Endothelial cell (in vitro differentiated cells): Measurements from ENCODE around the gene YY1. TPM values are rescaled to one million over a fixed set of nuclear protein-coding genes. Genes with fewer than 3 reads are reported as not detected.

ENCODE experiments used
- DNase-seq: peaks from one replicate; pipeline ENCODE4 v3.0.0; 2021; ENCODE audit warnings: low spot score
- H3K27ac Mint-ChIP-seq: one replicate; pipeline ENCODE4 v1.8.0; 2021; ENCODE audit warnings: mixed read lengths, inconsistent platforms; ENCODE audit not compliant: unreplicated experiment
- H3K27me3 Mint-ChIP-seq: one replicate; pipeline ENCODE4 v1.8.0; 2021; ENCODE audit warnings: mild to moderate bottlenecking, moderate library complexity, mixed read lengths, inconsistent platforms; ENCODE audit not compliant: unreplicated experiment
- H3K36me3 Mint-ChIP-seq: one replicate; pipeline ENCODE4 v1.8.0; 2021; ENCODE audit warnings: mild to moderate bottlenecking, low read depth, mixed read lengths, inconsistent platforms; ENCODE audit not compliant: unreplicated experiment
- H3K4me1 Mint-ChIP-seq: one replicate; pipeline ENCODE4 v1.8.0; 2021; ENCODE audit warnings: mild to moderate bottlenecking, mixed read lengths, inconsistent platforms; ENCODE audit not compliant: unreplicated experiment
- H3K4me3 Mint-ChIP-seq: one replicate; pipeline ENCODE4 v1.8.0; 2021; ENCODE audit warnings: mild to moderate bottlenecking, mixed read lengths, inconsistent platforms; ENCODE audit not compliant: unreplicated experiment
- H3K9me3 Mint-ChIP-seq: one replicate; pipeline ENCODE4 v1.8.0; 2021; ENCODE audit warnings: mixed read lengths, inconsistent platforms; ENCODE audit not compliant: unreplicated experiment
- total RNA-seq: library from RNA; stranded (reverse); fragmentation: NEBNext Ultra II Directional; extraction: Animal tissue kit (Norgen Biotek cat#: 25700); gene quantifications from one replicate; pipeline ENCODE4 v1.2.1, GENCODE V29; 2021; ENCODE audit not compliant: unreplicated experiment
- TF ChIP-seq, protein P1 (sequence below): fragments of 200-600 bp; sonication (generic); IDR thresholded peaks from one replicate; pipeline ENCODE4 v1.5.0; 2021; ENCODE audit warnings: antibody characterized with exemption; ENCODE audit not compliant: unreplicated experiment

Gene YY1
- total RNA-seq, 1 donor from 2014 or later = 81.7 TPM

DNA sequence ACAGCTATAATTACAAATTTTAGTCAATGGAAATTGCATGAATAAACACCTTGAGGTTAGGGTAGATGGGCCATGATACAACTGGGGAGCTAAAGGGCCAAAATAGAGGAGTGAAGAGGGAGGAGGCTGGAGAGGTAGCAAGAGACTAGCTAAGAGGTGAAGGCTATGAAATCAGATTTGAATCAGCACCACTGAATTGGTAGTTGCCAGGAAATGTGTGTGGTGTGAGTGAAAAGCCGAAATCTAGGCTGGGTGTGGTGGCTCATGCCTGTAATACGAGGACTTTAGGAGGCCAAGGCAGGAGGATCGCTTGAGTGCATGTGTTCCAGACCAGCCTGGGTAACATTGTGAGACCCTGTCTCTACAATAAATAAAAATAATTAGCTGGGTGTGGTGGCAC is 22.7 kb downstream of the YY1 start:
- Mint-ChIP-seq H3K4me3 (no peak overlapping the region), H3K27ac (peak overlapping the region; percentile 73), H3K9me3 (no peaks in the 10 kb centered on the region), H3K4me1 (peaks cover 31% of the 10 kb centered on the region), H3K36me3 (peaks cover 6% of the 10 kb centered on the region), H3K27me3 (peaks cover 6% of the 10 kb centered on the region)
- no peak for DNase-seq
- TF ChIP-seq, protein P1, sequence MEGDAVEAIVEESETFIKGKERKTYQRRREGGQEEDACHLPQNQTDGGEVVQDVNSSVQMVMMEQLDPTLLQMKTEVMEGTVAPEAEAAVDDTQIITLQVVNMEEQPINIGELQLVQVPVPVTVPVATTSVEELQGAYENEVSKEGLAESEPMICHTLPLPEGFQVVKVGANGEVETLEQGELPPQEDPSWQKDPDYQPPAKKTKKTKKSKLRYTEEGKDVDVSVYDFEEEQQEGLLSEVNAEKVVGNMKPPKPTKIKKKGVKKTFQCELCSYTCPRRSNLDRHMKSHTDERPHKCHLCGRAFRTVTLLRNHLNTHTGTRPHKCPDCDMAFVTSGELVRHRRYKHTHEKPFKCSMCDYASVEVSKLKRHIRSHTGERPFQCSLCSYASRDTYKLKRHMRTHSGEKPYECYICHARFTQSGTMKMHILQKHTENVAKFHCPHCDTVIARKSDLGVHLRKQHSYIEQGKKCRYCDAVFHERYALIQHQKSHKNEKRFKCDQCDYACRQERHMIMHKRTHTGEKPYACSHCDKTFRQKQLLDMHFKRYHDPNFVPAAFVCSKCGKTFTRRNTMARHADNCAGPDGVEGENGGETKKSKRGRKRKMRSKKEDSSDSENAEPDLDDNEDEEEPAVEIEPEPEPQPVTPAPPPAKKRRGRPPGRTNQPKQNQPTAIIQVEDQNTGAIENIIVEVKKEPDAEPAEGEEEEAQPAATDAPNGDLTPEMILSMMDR = no peak

DNA sequence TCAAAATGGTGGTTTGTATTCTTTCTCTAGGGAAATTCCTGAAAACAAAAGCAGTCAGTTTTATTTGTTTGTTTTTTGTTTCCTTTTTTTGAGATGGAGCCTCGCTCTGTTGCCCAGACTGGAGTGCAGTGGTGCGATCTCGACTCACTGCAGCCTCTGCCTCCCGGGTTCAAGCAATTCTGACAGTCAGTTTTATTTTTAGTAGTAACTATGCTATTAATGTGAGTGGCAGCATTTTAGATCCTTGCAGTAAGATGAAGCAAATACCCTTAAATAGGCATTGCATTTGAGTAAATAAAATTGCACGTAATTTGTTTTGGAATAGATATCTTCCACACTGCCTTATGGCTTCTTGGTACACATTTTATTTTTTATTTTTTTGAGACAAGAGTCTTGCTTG is 23.6 kb downstream of the YY1 start:
- Mint-ChIP-seq H3K4me3 (peak overlapping the region; percentile 71), H3K27ac (peak overlapping the region; percentile 89), H3K4me1 (peaks cover 26% of the 10 kb centered on the region), H3K27me3 (peaks cover 6% of the 10 kb centered on the region), H3K9me3 (no peaks in the 10 kb centered on the region), H3K36me3 (peaks cover 6% of the 10 kb centered on the region)
- TF ChIP-seq, protein P1 = no peak
- DNase-seq = no peak

DNA sequence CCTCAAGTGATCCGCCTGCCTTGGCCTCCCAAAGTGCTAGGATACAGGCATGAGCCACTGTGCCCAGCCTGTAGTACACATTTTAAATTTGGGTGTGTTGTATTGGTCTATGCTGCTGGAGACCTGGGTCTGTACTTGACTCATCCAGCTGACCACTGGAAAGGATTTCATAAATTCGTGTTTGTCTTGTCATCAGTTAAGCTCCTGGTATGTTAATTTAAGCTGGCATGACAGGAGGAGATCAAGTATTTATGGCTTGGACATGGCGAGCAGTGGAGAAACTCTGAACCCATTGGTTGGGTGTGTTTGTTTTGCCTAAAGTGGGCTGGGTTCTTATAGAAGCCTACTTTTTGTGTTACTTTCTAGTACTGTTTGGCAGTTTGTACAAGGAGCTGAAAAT is 24.2 kb downstream of the YY1 start:
- Mint-ChIP-seq H3K4me1 (peaks cover 21% of the 10 kb centered on the region), H3K27ac (no peak overlapping the region), H3K4me3 (no peak overlapping the region), H3K36me3 (peaks cover 6% of the 10 kb centered on the region), H3K27me3 (peaks cover 6% of the 10 kb centered on the region), H3K9me3 (no peaks in the 10 kb centered on the region)
- TF ChIP-seq, protein P1 = no peak
- no peak for DNase-seq

DNA sequence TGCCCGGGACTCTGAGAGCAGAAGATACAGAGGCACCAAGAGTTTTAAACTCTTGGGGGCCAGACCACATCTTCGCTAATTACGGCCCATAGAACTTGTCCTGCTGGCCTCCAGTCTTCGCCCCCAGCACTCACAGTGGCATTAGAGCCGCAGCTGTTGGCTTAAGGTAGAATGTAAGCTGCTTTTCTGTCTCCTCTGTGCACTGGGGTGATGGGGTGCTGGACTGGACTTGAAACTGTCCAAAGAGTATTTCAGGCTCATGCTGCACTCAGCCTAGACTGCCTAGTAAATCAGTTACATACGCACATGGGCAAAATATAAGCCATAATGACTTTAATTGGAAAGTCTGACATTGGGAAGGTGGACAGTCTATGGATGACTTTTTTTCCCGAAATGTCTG is 29.0 kb downstream of the YY1 start:
- TF ChIP-seq, protein P1 = no peak
- DNase-seq = no peak
- Mint-ChIP-seq H3K4me1 (peaks cover 9% of the 10 kb centered on the region), H3K9me3 (no peaks in the 10 kb centered on the region), H3K4me3 (no peak overlapping the region), H3K27me3 (peaks cover 1% of the 10 kb centered on the region), H3K36me3 (peaks cover 4% of the 10 kb centered on the region), H3K27ac (no peak overlapping the region)

DNA sequence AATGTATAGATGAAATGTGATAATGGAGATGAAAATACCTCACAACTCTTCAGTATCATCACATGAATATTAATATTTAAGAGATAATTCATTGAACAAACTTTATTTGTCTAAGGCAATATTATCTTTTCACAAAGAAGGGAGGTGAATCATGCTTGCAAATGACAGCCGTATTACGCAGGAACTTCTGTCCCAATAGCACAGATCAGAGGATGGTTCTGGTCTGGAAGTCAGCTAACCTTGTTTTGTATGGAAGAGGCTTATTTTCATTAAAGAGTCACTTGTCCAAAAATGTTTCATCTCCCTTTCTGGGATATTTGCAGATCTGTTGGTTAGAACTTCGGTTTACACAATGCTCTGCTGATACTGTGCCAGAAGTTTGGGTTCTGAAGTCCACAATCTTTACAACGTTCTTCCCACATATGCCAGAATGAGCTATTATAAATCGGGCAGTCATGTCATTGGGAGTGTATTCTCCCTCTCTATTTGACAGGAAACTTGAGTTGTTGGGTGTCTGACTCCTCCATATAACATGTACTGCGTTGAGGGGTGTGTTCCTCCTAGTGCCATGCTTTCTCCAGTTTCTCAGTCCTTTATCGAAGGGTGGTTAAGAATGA is 29.8 kb downstream of the YY1 start:
- DNase-seq = no peak
- H3K4me1 Mint-ChIP-seq = peaks cover 5% of the 10 kb centered on the region
- no peak overlapping the region for H3K4me3 Mint-ChIP-seq
- peaks cover 4% of the 10 kb centered on the region for H3K36me3 Mint-ChIP-seq
- TF ChIP-seq, protein P1 = no peak
- H3K27ac Mint-ChIP-seq = no peak overlapping the region
- no peaks in the 10 kb centered on the region for H3K27me3 Mint-ChIP-seq
- H3K9me3 Mint-ChIP-seq = no peaks in the 10 kb centered on the region
